CD4-positive, alpha-beta T cell treated with Interleukin-12 subunit alpha and Interleukin-12 subunit beta, for 1 hour (primary cell): ENCODE measurements around the gene MIER3.

ENCODE experiments used
- DNase-seq: peaks from one replicate; pipeline ENCODE4 v3.0.0-alpha.2; 2020

Gene MIER3

GRCh38 chr5:56958595-56958994 lies 6.7 kb upstream of the MIER3 start:
- no peak for DNase-seq

DNA sequence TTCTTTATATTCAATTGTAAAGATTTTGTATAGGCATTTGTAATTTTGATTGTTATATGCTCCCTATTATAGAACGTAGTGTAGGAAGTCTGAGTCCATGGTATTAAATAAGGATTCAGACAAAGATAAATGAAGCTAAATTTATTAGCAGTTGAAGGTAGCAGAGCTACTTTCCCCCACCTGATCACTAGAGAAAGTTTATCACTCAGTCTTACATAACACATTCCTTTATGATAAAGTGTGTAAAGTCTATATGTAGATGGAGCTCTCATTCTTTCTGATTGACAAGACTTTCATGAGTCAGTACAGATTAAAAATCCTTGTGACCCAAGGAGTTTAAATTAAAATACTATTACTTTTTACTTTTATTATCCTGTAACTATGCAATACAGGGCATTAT lies 2.3 kb upstream of the MIER3 start:
- DNase-seq = no peak

GRCh38 chr5:56951126-56951945 lies 587 bp downstream of the MIER3 start:
- peak; percentile 19 for DNase-seq

GRCh38 chr5:56950626-56951125 lies 1.2 kb downstream of the MIER3 start:
- peak; percentile 50 for DNase-seq

GRCh38 chr5:56947052-56947451 lies 4.9 kb downstream of the MIER3 start:
- DNase-seq = no peak

DNA sequence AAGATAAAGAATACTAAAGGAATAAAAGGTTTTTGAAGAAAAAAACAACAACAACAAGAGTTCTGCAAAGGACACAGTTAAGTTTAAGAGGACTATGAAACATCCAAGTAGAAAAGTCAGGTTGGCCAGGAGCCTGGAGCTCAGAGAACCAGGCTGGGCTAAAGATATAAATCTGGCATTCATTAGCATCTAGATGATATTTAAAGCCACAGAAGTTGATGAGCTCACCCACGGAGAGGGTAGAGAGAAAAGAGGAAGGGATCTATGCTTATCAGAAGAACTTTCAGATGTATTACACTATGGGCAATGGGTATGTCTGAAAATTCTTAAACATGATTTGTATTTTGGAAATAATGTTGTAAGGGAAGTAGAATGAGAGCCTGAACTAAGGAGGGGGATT lies 9.9 kb downstream of the MIER3 start:
- DNase-seq = no peak

- DNase-seq = no peak
These were observed 13.1 kb downstream of the MIER3 start for GRCh38 chr5:56938858-56939257.

DNA sequence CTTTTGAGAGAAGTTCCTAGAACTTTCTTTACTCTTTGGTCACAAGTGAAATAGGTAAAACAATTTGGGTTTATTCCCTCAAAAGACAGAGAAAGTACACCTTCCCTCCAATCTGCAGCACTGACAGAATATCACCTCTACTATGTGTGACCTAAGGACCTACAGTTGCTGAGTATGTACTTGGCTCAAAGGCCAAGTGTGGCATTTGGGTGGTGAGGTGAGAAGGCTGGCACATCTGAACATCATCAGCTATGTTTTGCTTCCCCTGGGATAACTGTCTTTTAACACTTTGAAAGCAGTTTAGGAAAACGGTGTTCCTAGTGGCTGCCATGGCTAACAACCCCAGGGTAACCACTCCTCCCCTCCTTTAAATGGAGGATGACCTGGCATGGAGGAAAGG lies 17.6 kb downstream of the MIER3 start:
- no peak for DNase-seq

DNA sequence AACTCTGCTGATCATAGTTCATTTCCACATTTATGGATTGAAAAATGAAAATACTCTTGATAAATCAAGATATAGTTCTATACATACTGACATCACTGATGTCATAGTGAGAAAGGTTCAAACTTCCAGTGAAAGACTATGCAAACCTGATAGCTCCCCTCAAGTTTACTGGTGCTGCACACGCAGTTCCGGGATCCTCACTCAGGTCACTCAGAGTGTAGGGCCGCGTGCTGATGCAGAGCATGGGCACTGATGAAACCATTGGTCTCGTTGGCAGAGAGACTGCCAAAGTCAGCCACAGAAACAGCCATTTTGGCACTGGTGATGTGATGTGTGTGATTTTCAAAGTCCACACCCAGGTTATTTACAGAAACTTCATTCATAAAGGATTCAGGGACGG lies 29.0 kb downstream of the MIER3 start:
- DNase-seq = no peak

GRCh38 chr5:56919942-56920662 lies 31.8 kb downstream of the MIER3 start:
- no peak for DNase-seq

DNA sequence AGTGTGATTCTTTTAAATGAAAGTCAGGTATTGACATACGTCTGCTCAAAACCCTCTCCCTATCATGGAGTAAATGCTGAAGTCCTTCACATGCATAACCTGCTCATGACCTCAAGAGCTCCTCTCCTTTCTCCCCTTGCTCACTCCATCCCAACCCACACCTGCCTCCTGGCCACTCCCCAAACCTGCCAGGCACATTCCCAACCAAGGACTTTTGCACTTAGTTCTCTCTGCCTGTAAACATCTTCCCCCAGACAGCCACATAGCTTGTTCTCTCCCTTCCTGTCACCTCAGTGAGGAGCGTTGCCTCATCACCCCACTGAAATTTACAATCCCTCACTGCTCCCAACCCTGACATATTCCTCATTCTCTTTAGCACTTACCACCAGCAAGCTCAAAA lies 33.9 kb downstream of the MIER3 start:
- no peak for DNase-seq

DNA sequence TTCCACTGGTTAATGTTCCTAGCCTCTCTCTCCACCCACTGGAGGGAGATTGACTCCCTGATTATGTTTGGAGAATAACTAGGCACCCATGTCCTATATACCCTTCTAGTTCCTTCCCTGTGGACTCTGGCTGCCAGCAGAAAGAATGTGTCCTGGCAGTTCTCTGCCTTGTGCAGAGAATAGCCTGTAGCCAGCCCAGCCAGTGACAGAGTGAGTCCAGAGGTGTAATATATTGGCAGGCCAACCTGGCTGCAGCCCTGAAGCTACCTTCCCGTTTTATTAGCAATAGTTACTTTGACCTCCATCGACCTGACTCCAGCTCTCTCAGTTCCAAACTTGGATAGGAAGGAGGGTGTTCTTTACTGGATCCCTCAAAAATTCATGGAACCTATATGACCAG lies 34.4 kb downstream of the MIER3 start:
- no peak for DNase-seq

DNA sequence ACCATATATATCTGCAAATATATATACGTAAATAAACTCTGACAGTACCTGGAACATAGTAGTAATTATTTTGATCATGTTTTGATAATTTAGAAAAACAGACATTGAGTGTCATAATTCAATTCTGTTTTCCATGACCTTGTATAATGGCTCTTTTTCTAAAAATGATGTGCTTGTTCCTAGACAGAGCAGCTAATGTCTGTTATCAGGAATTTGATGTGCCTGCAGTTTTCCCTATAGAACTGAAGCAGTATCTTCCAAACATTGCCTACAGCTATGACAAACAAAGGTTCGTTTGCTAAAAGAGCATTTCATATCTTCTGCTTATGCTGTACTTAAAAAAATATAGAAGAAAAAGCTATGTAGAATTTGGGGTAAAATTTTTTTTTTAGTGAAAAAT lies 37.2 kb downstream of the MIER3 start:
- DNase-seq = no peak

GRCh38 chr5:56913766-56914165 lies 38.2 kb downstream of the MIER3 start:
- DNase-seq = no peak

GRCh38 chr5:56910210-56910965 lies 41.5 kb downstream of the MIER3 start:
- DNase-seq = no peak

DNA sequence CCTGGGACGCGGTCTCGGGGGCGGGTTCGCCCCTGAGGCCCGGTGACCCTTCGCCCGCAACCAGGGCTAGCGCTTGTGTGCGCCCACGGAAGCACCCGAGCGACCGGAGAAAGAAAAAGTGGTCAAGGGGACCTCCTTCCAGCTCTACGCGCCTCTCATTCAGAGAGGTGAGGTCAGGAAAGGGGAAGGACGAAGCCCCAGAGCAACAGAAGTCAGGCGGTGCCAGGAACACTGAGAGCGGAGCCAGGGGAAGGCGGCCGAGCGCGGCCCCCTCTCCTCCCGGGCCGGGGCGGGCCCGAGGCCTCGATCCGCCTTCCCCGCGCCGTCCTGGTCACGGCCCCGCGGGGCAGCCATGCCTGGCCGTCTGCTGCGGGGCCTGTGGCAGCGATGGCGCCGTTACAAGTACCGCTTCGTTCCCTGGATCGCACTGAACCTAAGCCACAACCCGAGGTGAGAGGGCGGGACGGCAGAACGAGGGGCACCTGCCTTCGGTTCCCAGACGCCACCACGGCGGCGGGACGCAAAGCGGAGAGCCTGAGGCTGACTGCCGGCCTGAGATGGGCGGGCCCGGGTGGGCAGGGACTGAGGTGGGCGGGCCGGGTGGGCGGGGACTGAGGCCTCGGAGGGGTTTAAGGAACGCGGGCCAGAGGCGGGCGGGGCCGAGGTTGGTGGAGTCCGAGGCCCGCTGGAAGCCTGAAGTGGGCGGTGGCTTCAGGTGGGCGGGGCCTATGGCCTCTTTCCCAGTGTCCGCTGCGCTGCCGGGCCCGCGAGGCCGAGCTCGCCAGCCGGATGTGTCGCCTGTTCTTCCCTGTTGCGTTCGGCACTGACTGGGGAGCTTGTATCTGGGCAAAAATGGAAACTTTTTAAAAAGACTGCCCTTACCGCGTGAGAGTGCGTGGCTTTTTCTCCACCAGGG lies 42.4 kb downstream of the MIER3 start, which contains the start of gene SETD9:
Gene SETD9 (plus strand): TSS at position 303 of the 916 bp plus-strand sequence. CDS start 50 bp downstream, at position 353.
- peak; percentile 90 for DNase-seq

- no peak for DNase-seq
These were observed 43.0 kb downstream of the MIER3 start for GRCh38 chr5:56908942-56909293.

- DNase-seq = peak; percentile 65
These were observed 50.9 kb downstream of the MIER3 start for GRCh38 chr5:56900858-56901578.

DNA sequence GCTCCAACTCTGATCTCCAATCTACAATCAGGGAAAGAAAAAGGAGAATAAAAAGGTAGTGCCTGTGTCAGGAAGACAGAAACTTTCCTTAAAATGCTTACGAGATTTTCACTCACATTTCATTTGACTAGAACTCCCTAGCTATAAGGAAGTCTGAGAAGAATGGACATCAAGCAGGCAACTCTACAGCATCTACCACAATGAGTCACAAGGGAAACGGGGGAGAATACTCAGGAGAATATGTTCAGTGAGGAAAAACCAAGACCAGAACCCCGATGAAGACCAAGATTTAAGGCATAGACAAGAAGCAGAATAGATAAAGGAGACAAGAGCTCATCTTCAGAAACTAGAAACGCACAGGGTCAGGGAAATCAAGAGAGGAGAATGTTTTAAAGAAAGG lies 51.5 kb downstream of the MIER3 start:
- DNase-seq = no peak

GRCh38 chr5:56898213-56898612 lies 53.7 kb downstream of the MIER3 start:
- no peak for DNase-seq

GRCh38 chr5:56896763-56897162 lies 55.2 kb downstream of the MIER3 start:
- no peak for DNase-seq
